ENCODE data around the gene HSD3B1.
A peak's percentile ranks its signal among the peaks of the same experiment; 100 is the strongest.

Gene HSD3B1

DNA sequence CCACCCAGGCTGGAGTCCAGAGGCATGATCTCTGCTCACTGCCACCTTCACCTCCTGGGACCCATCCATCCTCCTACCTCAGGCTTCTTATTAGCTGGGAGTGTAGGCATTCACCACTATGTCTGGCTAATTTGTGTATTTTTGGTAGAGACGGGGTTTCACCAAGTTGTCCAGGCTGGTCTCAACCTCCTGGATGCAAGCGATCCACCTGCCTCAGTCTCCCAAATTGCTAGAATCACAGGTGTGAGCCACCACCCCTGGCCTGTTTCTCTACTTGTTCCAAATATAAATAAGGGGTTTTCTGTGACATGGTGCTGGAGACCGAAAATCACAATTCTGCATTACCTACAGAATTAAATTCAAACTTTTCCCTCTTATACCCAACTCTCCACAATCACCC, 36.6 kb upstream of the HSD3B1 start:
- no peak overlapping the region for H3K4me3 ChIP-seq (ENCODE audit: low read length)
- DNase-seq (ENCODE audit: low read depth), result no peak
- TF ChIP-seq, protein P1, sequence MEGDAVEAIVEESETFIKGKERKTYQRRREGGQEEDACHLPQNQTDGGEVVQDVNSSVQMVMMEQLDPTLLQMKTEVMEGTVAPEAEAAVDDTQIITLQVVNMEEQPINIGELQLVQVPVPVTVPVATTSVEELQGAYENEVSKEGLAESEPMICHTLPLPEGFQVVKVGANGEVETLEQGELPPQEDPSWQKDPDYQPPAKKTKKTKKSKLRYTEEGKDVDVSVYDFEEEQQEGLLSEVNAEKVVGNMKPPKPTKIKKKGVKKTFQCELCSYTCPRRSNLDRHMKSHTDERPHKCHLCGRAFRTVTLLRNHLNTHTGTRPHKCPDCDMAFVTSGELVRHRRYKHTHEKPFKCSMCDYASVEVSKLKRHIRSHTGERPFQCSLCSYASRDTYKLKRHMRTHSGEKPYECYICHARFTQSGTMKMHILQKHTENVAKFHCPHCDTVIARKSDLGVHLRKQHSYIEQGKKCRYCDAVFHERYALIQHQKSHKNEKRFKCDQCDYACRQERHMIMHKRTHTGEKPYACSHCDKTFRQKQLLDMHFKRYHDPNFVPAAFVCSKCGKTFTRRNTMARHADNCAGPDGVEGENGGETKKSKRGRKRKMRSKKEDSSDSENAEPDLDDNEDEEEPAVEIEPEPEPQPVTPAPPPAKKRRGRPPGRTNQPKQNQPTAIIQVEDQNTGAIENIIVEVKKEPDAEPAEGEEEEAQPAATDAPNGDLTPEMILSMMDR (conservative IDR thresholded peaks at IDR 0.05; ENCODE audit: low read depth, low read length), result no peak

DNA sequence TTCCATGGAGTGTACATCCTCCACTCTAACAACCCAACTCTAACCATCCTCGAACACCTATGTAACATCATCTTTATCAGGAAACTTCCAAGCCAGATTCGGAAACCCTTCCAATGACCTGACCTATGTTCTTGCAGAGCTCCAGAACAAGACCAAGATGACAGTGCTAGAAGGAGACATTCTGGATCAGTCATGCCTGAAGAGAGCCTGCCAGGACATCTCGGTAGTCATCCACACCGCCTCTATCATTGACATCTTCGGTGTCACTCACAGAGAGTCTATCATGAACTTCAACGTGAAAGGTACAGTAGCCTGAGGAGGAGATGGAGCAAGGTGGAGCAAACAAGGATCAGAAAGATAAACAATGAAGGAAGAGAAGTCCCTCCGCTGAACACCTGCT, 36.1 kb upstream of the HSD3B1 start:
- no peak overlapping the region for H3K4me3 ChIP-seq (ENCODE audit: low read length)
- no peak for DNase-seq (ENCODE audit: low read depth)
- TF ChIP-seq, protein P1 (conservative IDR thresholded peaks at IDR 0.05; ENCODE audit: low read depth, low read length), result no peak

DNA sequence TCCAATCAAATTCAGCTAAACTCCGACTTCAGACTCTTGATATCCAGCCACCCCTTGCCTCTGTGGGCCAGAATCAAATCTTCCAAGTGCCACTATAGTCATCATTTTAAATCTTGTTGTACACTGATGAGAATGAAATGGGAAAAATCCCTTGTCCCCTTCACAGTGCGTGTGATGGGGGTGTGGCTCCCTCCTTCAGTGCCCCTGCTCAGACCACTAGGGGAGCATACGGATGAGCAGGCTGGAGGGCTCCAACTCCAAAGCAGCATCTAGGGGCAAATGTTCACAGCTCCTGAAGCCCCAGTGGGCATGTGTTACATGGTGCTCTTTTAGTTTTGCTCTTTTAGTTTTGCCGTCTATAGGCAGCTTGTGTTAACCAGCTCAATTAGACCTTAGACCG, 35.4 kb upstream of the HSD3B1 start:
- H3K4me3 ChIP-seq (ENCODE audit: low read length), result no peak overlapping the region
- no peak for DNase-seq (ENCODE audit: low read depth)
- TF ChIP-seq, protein P1 (conservative IDR thresholded peaks at IDR 0.05; ENCODE audit: low read depth, low read length), result no peak

DNA sequence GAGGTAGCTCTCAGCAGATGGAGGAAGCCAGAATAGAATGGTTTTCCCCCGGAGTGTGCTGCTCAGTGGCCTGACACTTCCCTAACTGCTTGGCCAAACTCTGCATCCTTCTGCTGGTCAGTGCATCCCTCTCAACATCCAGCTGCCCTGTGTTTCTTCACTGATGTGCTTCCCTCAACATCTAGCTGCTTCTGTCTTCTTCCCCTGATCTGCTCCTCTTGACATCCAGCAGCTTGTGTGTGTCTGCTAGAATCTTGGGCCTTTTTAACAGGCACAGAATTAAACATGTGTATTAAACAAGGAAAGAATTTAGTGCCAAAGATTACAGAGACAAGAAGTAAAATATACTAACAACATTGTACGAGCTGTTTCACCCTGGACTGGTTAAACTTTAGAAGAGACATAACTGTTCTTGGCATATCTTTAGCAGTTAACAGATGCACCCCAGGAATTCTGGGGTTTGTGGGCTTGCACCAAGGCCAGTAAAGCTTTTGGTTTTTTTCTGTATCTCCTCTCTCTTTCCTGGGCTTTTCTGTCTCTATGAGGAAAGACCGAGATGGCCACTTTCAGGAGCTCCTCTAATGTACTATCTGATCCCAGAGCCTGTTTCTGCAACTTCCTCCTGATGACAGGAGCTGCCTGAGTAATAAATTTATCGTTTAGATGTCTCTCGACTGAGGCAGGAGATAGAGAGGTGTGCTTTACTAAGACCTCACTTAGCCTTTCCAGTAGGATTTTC, 34.8 kb upstream of the HSD3B1 start:
- TF ChIP-seq, protein P1 (conservative IDR thresholded peaks at IDR 0.05; ENCODE audit: low read depth, low read length), result no peak
- DNase-seq (ENCODE audit: low read depth), result no peak
- no peak overlapping the region for H3K4me3 ChIP-seq (ENCODE audit: low read length)

DNA sequence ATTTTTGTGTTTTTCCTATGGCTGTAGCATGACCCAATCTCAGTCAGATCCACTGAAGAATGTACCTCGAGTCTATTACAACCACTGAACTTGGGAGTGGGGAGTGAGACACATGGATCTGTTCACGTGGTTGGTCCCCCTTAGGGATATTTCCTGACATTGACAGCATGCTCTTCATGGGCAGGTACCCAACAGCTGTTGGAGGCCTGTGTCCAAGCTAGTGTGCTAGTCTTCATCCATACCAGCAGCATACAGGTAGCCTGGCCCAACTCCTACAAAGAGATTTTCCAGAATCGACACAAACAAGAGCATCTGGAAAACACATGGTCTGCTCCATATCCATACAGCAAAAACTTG, 34.2 kb upstream of the HSD3B1 start:
- no peak for DNase-seq (ENCODE audit: low read depth)
- TF ChIP-seq, protein P1 (conservative IDR thresholded peaks at IDR 0.05; ENCODE audit: low read depth, low read length), result no peak
- H3K4me3 ChIP-seq (ENCODE audit: low read length), result no peak overlapping the region

DNA sequence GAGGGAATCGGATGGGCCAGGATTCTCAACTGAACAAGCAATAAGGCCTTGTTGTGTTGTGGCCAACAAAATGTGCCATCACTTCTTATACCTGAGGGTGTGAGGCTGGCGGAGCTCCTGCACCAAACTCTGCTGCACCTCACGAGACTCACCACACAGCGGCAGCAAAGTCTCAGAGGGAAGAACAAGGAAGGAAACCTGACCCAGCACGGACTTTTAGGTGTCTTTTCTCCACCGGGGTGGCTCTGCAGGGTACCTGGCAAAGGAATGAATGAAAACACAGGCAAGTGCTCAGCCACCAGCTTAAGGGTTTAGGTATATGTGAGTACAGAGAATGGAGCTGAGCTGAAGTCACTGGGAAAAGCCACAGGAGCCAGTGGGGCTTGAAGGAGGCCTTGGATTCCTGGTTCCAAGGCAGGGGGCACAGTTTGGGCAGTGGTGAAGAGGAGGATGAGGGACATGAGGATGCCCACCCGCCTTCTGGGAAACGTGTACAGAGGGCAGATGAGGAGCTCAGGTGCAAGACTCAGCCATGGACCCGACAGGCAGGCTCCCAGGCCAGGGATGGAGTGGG, 31.1 kb upstream of the HSD3B1 start:
- TF ChIP-seq, protein P1 (conservative IDR thresholded peaks at IDR 0.05; ENCODE audit: low read depth, low read length), result peak; percentile 92
- peak; percentile 4 for DNase-seq (ENCODE audit: low read depth)
- H3K4me3 ChIP-seq (ENCODE audit: low read length), result no peak overlapping the region

DNA sequence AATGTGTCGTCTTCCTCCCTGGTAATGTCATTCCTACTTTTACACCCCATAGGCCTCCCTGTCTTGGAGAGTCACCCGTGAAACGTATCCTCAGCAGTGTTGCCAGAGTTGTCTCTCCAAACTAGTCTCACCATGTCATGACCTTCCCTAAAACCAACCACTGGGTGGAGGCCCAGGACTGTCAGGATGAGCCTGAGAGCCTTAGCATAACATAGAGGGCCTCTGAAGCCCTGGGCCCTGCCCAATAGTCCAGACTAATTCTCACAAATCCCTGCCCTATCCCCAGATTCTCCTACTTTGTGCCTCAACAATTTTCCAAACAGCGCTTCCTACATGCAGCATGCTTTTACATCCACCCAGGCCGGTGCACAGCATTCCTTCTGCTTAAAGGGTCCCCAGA, 29.3 kb upstream of the HSD3B1 start:
- DNase-seq (ENCODE audit: low read depth), result no peak
- no peak overlapping the region for H3K4me3 ChIP-seq (ENCODE audit: low read length)
- TF ChIP-seq, protein P1 (conservative IDR thresholded peaks at IDR 0.05; ENCODE audit: low read depth, low read length), result no peak
